Endothelial cell of umbilical vein (primary cell): ENCODE measurements around the gene JARID2. TPM values are rescaled to one million over a fixed set of nuclear protein-coding genes. Genes with fewer than 3 reads are reported as not detected.

Experiments used
- BruUV-seq: library from RNA; stranded (reverse); fragments of 400-500 nt; replicated peaks from 2 replicates; lab custom pipeline; 2021; lab: Mats Ljungman, UMichigan
- CTCF ChIA-PET: fragments of 300-600, 350-600 bp; sonication (Branson Sonifier 250); formaldehyde crosslinking; loops from one replicate; lab custom pipeline; 2021; ENCODE audit warnings: antibody characterized with exemption, inconsistent platforms; lab: Charles Lee
- POLR2A ChIA-PET: fragments of 300-600, 350-600 bp; sonication (Branson Sonifier 250); formaldehyde crosslinking; loops from one replicate; lab custom pipeline; 2021; ENCODE audit warnings: antibody characterized with exemption, inconsistent platforms; lab: Charles Lee
- DNase-seq: peaks from one replicate; pipeline ENCODE4 v3.0.0-alpha.2; 2011; ENCODE audit warnings: low read depth, low spot score
- FAIRE-seq: peaks from 2 replicates; lab custom pipeline; 2011; peaks lifted over from hg19 to GRCh38; lab: Jason Lieb, UNC
- H2AFZ ChIP-seq: 2 replicates; pipeline ENCODE4 v1.6.0; 2012; ENCODE audit warnings: low read depth, low read length, control low read depth, inconsistent platforms
- H3K27ac ChIP-seq: 2 replicates; pipeline ENCODE4 v1.5.1; 2011; ENCODE audit warnings: low read depth, mild to moderate bottlenecking, control low read depth, low read length, moderate library complexity; ENCODE audit not compliant: insufficient read depth
- H3K27me3 ChIP-seq, 2 experiments: 2 replicates each; pipeline versions ENCODE4 v1.6.0 to v1.6.1; 2011; ENCODE audit warnings: low read length in 2 of 2, mixed read lengths in 1 of 2; ENCODE audit not compliant: control insufficient read depth in 2 of 2, insufficient read depth in 2 of 2
- H3K36me3 ChIP-seq, 2 experiments: 2 replicates in 1 of 2; 3 replicates in 1 of 2; pipeline ENCODE4 v1.5.1; 2011; ENCODE audit warnings: low read length in 2 of 2, mild to moderate bottlenecking in 1 of 2, moderate library complexity in 1 of 2; ENCODE audit not compliant: control insufficient read depth in 2 of 2, insufficient read depth in 2 of 2; ENCODE audit errors: extremely low read depth in 1 of 2
- H3K4me1 ChIP-seq: 3 replicates; pipeline ENCODE4 v1.5.1; 2011; ENCODE audit warnings: mild to moderate bottlenecking, low read length; ENCODE audit not compliant: control insufficient read depth, insufficient read depth; ENCODE audit errors: extremely low read depth
- H3K4me2 ChIP-seq: 2 replicates; pipeline ENCODE4 v1.6.1; 2011; ENCODE audit warnings: low read length, control low read depth, mixed read lengths; ENCODE audit not compliant: insufficient read depth
- H3K4me3 ChIP-seq, 3 experiments: fragments of 200-600 bp in 1 of 3; sonication (generic), shearing (Covaris generic) in 1 of 3; replicated peaks in 1 of 3; 2 replicates each; pipeline ENCODE4 v1.5.1; 2011 to 2016; ENCODE audit warnings: control low read depth in 3 of 3, low read length in 3 of 3, mild to moderate bottlenecking in 2 of 3, inconsistent platforms in 1 of 3, low read depth in 1 of 3, moderate library complexity in 1 of 3; ENCODE audit not compliant: insufficient read depth in 1 of 3
- H3K79me2 ChIP-seq: 2 replicates; pipeline ENCODE4 v1.6.0; 2012; ENCODE audit warnings: low read length, inconsistent platforms; ENCODE audit not compliant: control insufficient read depth, insufficient read depth
- H3K9ac ChIP-seq: replicated peaks from 2 replicates; pipeline ENCODE3; 2011; ENCODE audit warnings: low read length, control low read depth; ENCODE audit not compliant: insufficient read depth; ENCODE audit errors: extremely low read depth
- H3K9me1 ChIP-seq: replicated peaks from 3 replicates; pipeline ENCODE4 v1.6.0; 2011; ENCODE audit warnings: mild to moderate bottlenecking, low read length; ENCODE audit not compliant: control insufficient read depth, insufficient read depth; ENCODE audit errors: extremely low read depth
- H3K9me3 ChIP-seq: replicated peaks from 2 replicates; pipeline ENCODE4 v1.5.1; 2012; ENCODE audit warnings: low read length, inconsistent platforms; ENCODE audit not compliant: control insufficient read depth, insufficient read depth
- H4K20me1 ChIP-seq: replicated peaks from 2 replicates; pipeline ENCODE3; 2011; ENCODE audit warnings: mild to moderate bottlenecking, low read length; ENCODE audit not compliant: control insufficient read depth, insufficient read depth; ENCODE audit errors: extremely low read depth
- CTCF ChIP-seq, 2 donors: IDR thresholded peaks; 1 replicate in 1 of 2; 2 replicates in 1 of 2; pipeline ENCODE4 v1.5.1; 2011; ENCODE audit warnings: low read length in 2 of 2, mild to moderate bottlenecking in 2 of 2, moderate library complexity in 2 of 2, control low read depth in 1 of 2, inconsistent platforms in 1 of 2, low read depth in 1 of 2; ENCODE audit not compliant: insufficient read depth in 1 of 2; ENCODE audit errors: extremely low read depth in 1 of 2
- EZH2 ChIP-seq: IDR thresholded peaks from 2 replicates; pipeline ENCODE4 v1.6.1; 2012; ENCODE audit warnings: borderline replicate concordance, low read depth, mild to moderate bottlenecking, moderate library complexity, low read length, inconsistent platforms; ENCODE audit not compliant: severe bottlenecking
- FOS ChIP-seq: IDR thresholded peaks from 2 replicates; pipeline ENCODE4 v1.6.1; 2011; ENCODE audit warnings: mild to moderate bottlenecking, low read length, moderate library complexity, borderline replicate concordance; ENCODE audit not compliant: insufficient read depth
- GATA2 ChIP-seq: IDR thresholded peaks from 2 replicates; pipeline ENCODE4 v1.7.0; 2011; ENCODE audit warnings: low read depth, mild to moderate bottlenecking, moderate library complexity, mixed read lengths, low read length; ENCODE audit not compliant: insufficient read length, insufficient read depth
- JUN ChIP-seq: IDR thresholded peaks from 2 replicates; pipeline ENCODE4 v1.6.1; 2011; ENCODE audit warnings: borderline replicate concordance, low read depth; ENCODE audit not compliant: insufficient read length, insufficient read depth
- MAX ChIP-seq: IDR thresholded peaks from 2 replicates; pipeline ENCODE4 v1.6.1; 2011; ENCODE audit not compliant: insufficient read depth, insufficient read length
- MYC ChIP-seq: IDR thresholded peaks from one replicate; pipeline ENCODE4 v1.6.1; 2011; ENCODE audit warnings: mild to moderate bottlenecking, low read depth, low read length
- POLR2A ChIP-seq: IDR thresholded peaks from 2 replicates; pipeline ENCODE4 v1.6.1; 2012; ENCODE audit warnings: low read depth, mild to moderate bottlenecking, control low read depth, low read length
- POLR2AphosphoS5 ChIP-seq: IDR thresholded peaks from 2 replicates; pipeline ENCODE4 v1.6.1; 2012; ENCODE audit warnings: low read depth, mild to moderate bottlenecking, control low read depth, low read length, moderate library complexity; ENCODE audit not compliant: insufficient read depth
- dilution Hi-C: fragments of 300-500 bp; cut with MboI; formaldehyde crosslinking; loops from one replicate; pipeline ENCODE4 v1.15.0; 2019; ENCODE audit warnings: low sequenced_read_pairs; ENCODE audit not compliant: extremely low pct_ligation_motif_present
- intact Hi-C: fragments of 100-400 bp; cut with micrococcal nuclease; formaldehyde crosslinking; loops from one replicate; pipeline ENCODE4 v1.10.0; 2022
- polyA plus RNA-seq, 4 experiments: library from polyadenylated mRNA; depleted of rRNA in 3 of 4; stranded (reverse) in 3 of 4; unstranded in 1 of 4; fragments of >200 nt; gene quantifications; 2 replicates each; pipeline versions ENCODE4 v1.2.1 to v1.2.3, GENCODE V29; 2011 to 2012; ENCODE audit warnings: missing spikeins in 1 of 4
- total RNA-seq: library from RNA; stranded (reverse); gene quantifications from 2 replicates; pipeline ENCODE4 v1.2.3, GENCODE V29; 2021

The JARID2 gene
- total and polyA plus RNA-seq, 2 donors (not counting 3 experiments of a cell fraction or from before 2014, with no cell fraction given), result 2.9 to 10.6 TPM

GRCh38 chr6:15282334-15282733 lies 36.5 kb downstream of the JARID2 start:
- H3K4me2 ChIP-seq, result no peak overlapping the region
- H3K9ac ChIP-seq, result no peak overlapping the region
- TF ChIP-seq MAX (no peak), POLR2A (no peak), EZH2 (no peak), GATA2 (no peak), FOS (no peak), CTCF (IDR thresholded peaks at IDR 0.05; ENCODE audit: extremely low read depth in 1 of 2, insufficient read depth in 1 of 2, low read depth in 1 of 2, low read length in 2 of 2) (no peak), MYC (no peak), JUN (no peak), POLR2AphosphoS5 (no peak)
- H3K4me1 ChIP-seq, result peaks cover 18% of the 10 kb centered on the region
- no peak for DNase-seq
- no peak overlapping the region for H3K4me3 ChIP-seq
- FAIRE-seq, result no peak
- H3K36me3 ChIP-seq, result no peaks in the 10 kb centered on the region
- H3K27ac ChIP-seq, result no peak overlapping the region
- CTCF ChIA-PET, result interaction anchor here (1.1 kb wide), 1 partner anchor 33 kb away, joined by 3 read pairs; no protein-coding TSS in a partner anchor
- POLR2A ChIA-PET, result no interaction called here
- H3K9me3 ChIP-seq, result no peaks in the 10 kb centered on the region
- intact Hi-C loops (no loop called here), dilution Hi-C loops (no loop called here)
- no peaks in the 10 kb centered on the region for H4K20me1 ChIP-seq
- H3K79me2 ChIP-seq, result no peaks in the 10 kb centered on the region
- no peaks in the 10 kb centered on the region for H3K27me3 ChIP-seq
- H2AFZ ChIP-seq, result no peak overlapping the region
- no peaks in the 10 kb centered on the region for H3K9me1 ChIP-seq
- BruUV-seq, result no TSS peak
